Ascending aorta (tissue), 2 donors: Measurements from ENCODE around the gene YLPM1. TPM values are rescaled to one million over a fixed set of nuclear protein-coding genes. Genes with fewer than 3 reads are reported as not detected.

ENCODE experiments used
- DNase-seq, 2 donors: peaks; one replicate each; pipeline ENCODE4 v3.0.0-alpha.2; 2019; ENCODE audit warnings: low spot score in 2 of 2
- H3K27ac ChIP-seq, 2 donors: fragments of 200-600 bp; sonication (generic); one replicate each; pipeline ENCODE4 v1.5.1; 2016 to 2017; ENCODE audit warnings: mild to moderate bottlenecking in 1 of 2
- H3K27me3 ChIP-seq: fragments of 200-600 bp; sonication (generic); one replicate; pipeline ENCODE4 v1.5.1; 2017
- H3K36me3 ChIP-seq, 2 donors: fragments of 200-600 bp; sonication (generic); one replicate each; pipeline ENCODE4 v1.5.1; 2016
- H3K4me1 ChIP-seq, 2 donors: fragments of 200-600 bp; sonication (generic); one replicate each; pipeline ENCODE4 v1.5.1; 2016 to 2017; ENCODE audit warnings: mild to moderate bottlenecking in 1 of 2
- H3K4me3 ChIP-seq, 2 donors: fragments of 200-600 bp; sonication (generic); one replicate each; pipeline ENCODE4 v1.5.1; 2016 to 2017; ENCODE audit warnings: mild to moderate bottlenecking in 1 of 2
- H3K9me3 ChIP-seq, 2 donors: fragments of 200-600 bp; sonication (generic); one replicate each; pipeline ENCODE4 v1.5.1; 2016
- CTCF ChIP-seq, 3 experiments: fragments of 200-600 bp in 2 of 3; fragments of 450-650 bp in 1 of 3; sonication (generic) in 2 of 3; IDR thresholded peaks; one replicate each; pipeline ENCODE4 v1.5.1; 2016 to 2019; ENCODE audit warnings: antibody characterized with exemption in 3 of 3, mild to moderate bottlenecking in 1 of 3, moderate library complexity in 1 of 3
- intact Hi-C: fragments of 100-400 bp; cut with DNase I; formaldehyde crosslinking; loops from one replicate; pipeline ENCODE4 v1.15.1; 2023
- total RNA-seq: library from RNA; depleted of rRNA; stranded (reverse); fragments of >200 nt; gene quantifications from one replicate; pipeline ENCODE4 v1.1.0, GENCODE V29; 2016

YLPM1 gene
- total RNA-seq, 1 donor from 2014 or later = 27.7 TPM

GRCh38 chr14:74792249-74793039, 29.3 kb downstream of the YLPM1 start:
- intact Hi-C loops = loop anchor here (10.0 kb wide), 1 partner anchor 428 kb away; no protein-coding TSS in a partner anchor
- peak overlapping the region in 1 of 2 donors; percentile 24 for H3K27ac ChIP-seq
- no peak overlapping the region for H3K4me3 ChIP-seq
- DNase-seq = no peak
- H3K27me3 ChIP-seq = no peaks in the 10 kb centered on the region
- H3K4me1 ChIP-seq = peaks cover 0 to 6% of the 10 kb centered on the region in 2 donors
- TF ChIP-seq CTCF (IDR thresholded peaks at IDR 0.05) = no peak
- peaks cover 4 to 8% of the 10 kb centered on the region in 2 donors for H3K36me3 ChIP-seq
- no peaks in the 10 kb centered on the region for H3K9me3 ChIP-seq

DNA sequence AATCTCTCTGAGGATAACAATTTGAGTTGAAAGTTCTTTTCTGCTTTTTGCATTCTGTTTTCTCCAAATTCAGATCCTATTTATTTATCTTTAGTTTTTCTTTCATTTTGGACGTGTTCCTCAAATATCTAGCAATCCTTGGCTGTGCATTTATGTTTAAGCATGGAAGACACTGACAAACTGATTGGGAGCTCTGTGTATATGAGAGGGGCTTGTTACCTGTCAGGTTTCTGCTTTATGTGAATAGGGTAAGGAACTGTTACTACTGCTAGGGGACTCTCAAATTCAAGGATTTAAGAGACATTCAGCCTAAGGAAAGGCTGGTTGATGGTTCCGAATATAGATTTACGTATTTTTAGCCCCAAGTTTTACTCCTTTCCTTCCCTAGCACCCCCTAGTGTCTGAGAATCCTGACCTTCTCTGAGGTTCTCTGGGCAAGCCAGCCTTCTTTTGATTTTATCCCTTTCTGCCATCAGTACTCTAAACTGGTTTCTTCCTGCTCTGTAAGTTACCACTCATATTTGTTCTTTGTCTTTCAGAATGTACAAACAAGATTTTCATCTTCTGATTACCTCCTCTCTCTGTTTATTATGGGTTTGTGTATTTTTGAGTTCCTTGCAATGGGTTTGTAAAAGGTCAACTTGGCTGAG, 30.5 kb downstream of the YLPM1 start:
- Histone ChIP-seq H3K9me3 (no peaks in the 10 kb centered on the region), H3K27me3 (no peaks in the 10 kb centered on the region), H3K27ac (no peak overlapping the region), H3K4me1 (peaks cover 0 to 6% of the 10 kb centered on the region in 2 donors), H3K4me3 (no peak overlapping the region), H3K36me3 (peaks cover 7 to 10% of the 10 kb centered on the region in 2 donors)
- peak in 2 of 3 experiments; percentile 24 to 46 for TF ChIP-seq CTCF (IDR thresholded peaks at IDR 0.05)
- no peak for DNase-seq
- intact Hi-C loops = loop anchor here (2.0 to 10.0 kb wide), 2 partner anchors 185 to 429 kb away; no protein-coding TSS in a partner anchor

DNA sequence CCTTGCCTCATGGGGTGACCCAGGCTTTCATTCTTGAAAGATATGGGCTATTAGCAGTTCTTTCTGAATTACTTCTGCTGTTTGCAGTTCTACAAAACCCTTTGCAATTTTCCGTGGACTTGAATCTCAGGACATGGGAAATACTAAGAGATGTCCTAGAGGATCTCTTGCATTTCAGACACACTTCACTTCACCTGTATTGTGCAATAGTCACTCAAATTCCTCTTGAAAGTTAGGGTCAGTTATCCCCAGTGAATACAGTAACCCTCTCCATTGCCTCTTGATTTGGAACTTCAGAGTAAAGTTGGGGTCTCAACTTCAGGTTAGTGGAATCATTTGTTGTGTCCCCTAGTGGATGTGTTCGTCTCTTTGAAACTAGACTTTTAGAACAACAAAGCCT, 31.8 kb downstream of the YLPM1 start:
- H3K36me3 ChIP-seq = peaks cover 10 to 12% of the 10 kb centered on the region in 2 donors
- no peak for TF ChIP-seq CTCF (IDR thresholded peaks at IDR 0.05)
- H3K9me3 ChIP-seq = no peaks in the 10 kb centered on the region
- H3K4me1 ChIP-seq = peaks cover 0 to 6% of the 10 kb centered on the region in 2 donors
- intact Hi-C loops = loop anchor here (2.0 to 10.0 kb wide), 2 partner anchors 186 to 430 kb away; no protein-coding TSS in a partner anchor
- no peak for DNase-seq
- H3K27me3 ChIP-seq = no peaks in the 10 kb centered on the region
- no peak overlapping the region for H3K27ac ChIP-seq
- H3K4me3 ChIP-seq = no peak overlapping the region

- Histone ChIP-seq H3K36me3 (peaks cover 15 to 33% of the 10 kb centered on the region in 2 donors), H3K4me1 (no peaks in the 10 kb centered on the region), H3K9me3 (no peaks in the 10 kb centered on the region), H3K27me3 (no peaks in the 10 kb centered on the region), H3K4me3 (no peak overlapping the region), H3K27ac (no peak overlapping the region)
- no peak for TF ChIP-seq CTCF (IDR thresholded peaks at IDR 0.05)
- no peak for DNase-seq
- intact Hi-C loops = loop anchor here (5.0 to 10.0 kb wide), 2 partner anchors 302 to 435 kb away; no protein-coding TSS in a partner anchor
Measured at GRCh38 chr14:74799765-74800164, 36.6 kb downstream of the YLPM1 start.

- no peak for TF ChIP-seq CTCF (IDR thresholded peaks at IDR 0.05)
- intact Hi-C loops = loop anchor here (5.0 kb wide), 1 partner anchor 303 kb away; no protein-coding TSS in a partner anchor
- peaks cover 15 to 33% of the 10 kb centered on the region in 2 donors for H3K36me3 ChIP-seq
- no peaks in the 10 kb centered on the region for H3K4me1 ChIP-seq
- no peak overlapping the region for H3K27ac ChIP-seq
- no peaks in the 10 kb centered on the region for H3K9me3 ChIP-seq
- no peak overlapping the region for H3K4me3 ChIP-seq
- DNase-seq = no peak
- no peaks in the 10 kb centered on the region for H3K27me3 ChIP-seq
Measured at GRCh38 chr14:74800780-74801179, 37.7 kb downstream of the YLPM1 start.
